WTC11 (cell line): ENCODE data around the gene RNGTT. TPM values are rescaled to one million over a fixed set of nuclear protein-coding genes. Genes with fewer than 3 reads are reported as not detected.

Experiments
- ATAC-seq: fragments of 200-7000 bp; cut with Tn5 transposase; 2 replicates; pipeline ENCODE4 v1.10.0; 2021; ENCODE audit warnings: mild to moderate bottlenecking, moderate library complexity
- CTCF ChIA-PET: fragments of 300-600 bp; sonication (Branson Sonifier 250); formaldehyde crosslinking; loops from one replicate; lab custom pipeline; 2021; ENCODE audit warnings: antibody characterized with exemption; lab: Charles Lee
- POLR2A ChIA-PET: fragments of 350-600 bp; sonication (Branson Sonifier 250); formaldehyde crosslinking; loops from one replicate; lab custom pipeline; 2021; ENCODE audit warnings: antibody characterized with exemption; lab: Charles Lee
- DNase-seq: peaks from one replicate; pipeline ENCODE4 v3.0.0; 2021; ENCODE audit warnings: low spot score
- H3K27ac Mint-ChIP-seq: 2 replicates; pipeline ENCODE4 v1.8.0; 2021; ENCODE audit warnings: mixed read lengths
- H3K27me3 Mint-ChIP-seq: 2 replicates; pipeline ENCODE4 v1.8.0; 2021; ENCODE audit warnings: low read depth, mild to moderate bottlenecking, moderate library complexity, mixed read lengths
- H3K36me3 Mint-ChIP-seq: 2 replicates; pipeline ENCODE4 v1.8.0; 2021; ENCODE audit warnings: mixed read lengths
- H3K4me1 Mint-ChIP-seq: 2 replicates; pipeline ENCODE4 v1.8.0; 2022; ENCODE audit warnings: mixed read lengths
- H3K4me3 Mint-ChIP-seq: 2 replicates; pipeline ENCODE4 v1.8.0; 2021; ENCODE audit warnings: mild to moderate bottlenecking, moderate library complexity, mixed read lengths
- H3K9me3 Mint-ChIP-seq: 2 replicates; pipeline ENCODE4 v1.8.0; 2021; ENCODE audit warnings: mixed read lengths
- ATF3 ChIP-seq: sonication (generic); formaldehyde crosslinking; conservative IDR thresholded peaks from 2 replicates; pipeline ENCODE4 v1.8.1; 2022; ENCODE audit warnings: mild to moderate bottlenecking, missing genetic modification reagents
- ATF6 ChIP-seq: sonication (generic); formaldehyde crosslinking; IDR thresholded peaks from 2 replicates; pipeline ENCODE4 v1.8.1; 2023; ENCODE audit warnings: mild to moderate bottlenecking, missing genetic modification reagents
- CREM ChIP-seq: sonication (generic); formaldehyde crosslinking; IDR thresholded peaks from 2 replicates; pipeline ENCODE4 v1.8.1; 2022; ENCODE audit warnings: mild to moderate bottlenecking, missing genetic modification reagents, moderate library complexity
- ESRRA ChIP-seq: sonication (generic); formaldehyde crosslinking; IDR thresholded peaks from 2 replicates; pipeline ENCODE4 v1.8.1; 2022; ENCODE audit warnings: mild to moderate bottlenecking, missing genetic modification reagents, borderline replicate concordance
- GABPB1 ChIP-seq: sonication (generic); formaldehyde crosslinking; IDR thresholded peaks from 2 replicates; pipeline ENCODE4 v1.8.1; 2023; ENCODE audit warnings: mild to moderate bottlenecking, missing genetic modification reagents
- HMGXB4 ChIP-seq: sonication (generic); formaldehyde crosslinking; IDR thresholded peaks from 2 replicates; pipeline ENCODE4 v1.8.1; 2023; ENCODE audit warnings: mild to moderate bottlenecking, moderate library complexity, missing genetic modification reagents
- MLX ChIP-seq: sonication (generic); formaldehyde crosslinking; IDR thresholded peaks from 2 replicates; pipeline ENCODE4 v1.8.1; 2023; ENCODE audit warnings: mild to moderate bottlenecking, missing genetic modification reagents, moderate library complexity
- TP53 ChIP-seq: sonication (generic); formaldehyde crosslinking; IDR thresholded peaks from 2 replicates; pipeline ENCODE4 v1.8.1; 2023; ENCODE audit warnings: mild to moderate bottlenecking, missing genetic modification reagents
- ZNF281 ChIP-seq: sonication (generic); formaldehyde crosslinking; IDR thresholded peaks from 2 replicates; pipeline ENCODE4 v1.8.0; 2023; ENCODE audit warnings: mild to moderate bottlenecking, missing genetic modification reagents
- ZNF671 ChIP-seq: fragments of 250-450 bp; sonication (Bioruptor Pico); IDR thresholded peaks from 2 replicates; pipeline ENCODE4 v1.8.0; 2021; ENCODE audit warnings: mild to moderate bottlenecking
- total RNA-seq: library from RNA; stranded (reverse); gene quantifications from 3 replicates; pipeline ENCODE4 v1.2.3, GENCODE V29; 2021
- TF ChIP-seq, protein P1 (sequence below): fragments of 250-450 bp; sonication (Bioruptor Pico); IDR thresholded peaks from 2 replicates; pipeline ENCODE4 v1.9.0; 2021; ENCODE audit warnings: moderate library complexity, mild to moderate bottlenecking, inconsistent platforms, borderline replicate concordance
- TF ChIP-seq, protein P2 (sequence below): sonication (generic); formaldehyde crosslinking; IDR thresholded peaks from 2 replicates; pipeline ENCODE4 v1.8.0; 2022; ENCODE audit warnings: missing genetic modification reagents
- TF ChIP-seq, protein P3 (sequence below): sonication (generic); formaldehyde crosslinking; IDR thresholded peaks from 2 replicates; pipeline ENCODE4 v1.8.1; 2022; ENCODE audit warnings: mild to moderate bottlenecking, moderate library complexity, missing genetic modification reagents
- TF ChIP-seq, protein P4 (sequence below): fragments of 250-450 bp; sonication (Bioruptor Pico); IDR thresholded peaks from 2 replicates; pipeline ENCODE4 v1.9.0; 2021; ENCODE audit warnings: mild to moderate bottlenecking
- TF ChIP-seq, protein P5 (sequence below): fragments of 250-450 bp; sonication (Bioruptor Pico); IDR thresholded peaks from 2 replicates; pipeline ENCODE4 v1.9.0; 2021; ENCODE audit warnings: mild to moderate bottlenecking

RNGTT gene
- total RNA-seq, 1 experiment from 2014 or later: 20.4 TPM

DNA sequence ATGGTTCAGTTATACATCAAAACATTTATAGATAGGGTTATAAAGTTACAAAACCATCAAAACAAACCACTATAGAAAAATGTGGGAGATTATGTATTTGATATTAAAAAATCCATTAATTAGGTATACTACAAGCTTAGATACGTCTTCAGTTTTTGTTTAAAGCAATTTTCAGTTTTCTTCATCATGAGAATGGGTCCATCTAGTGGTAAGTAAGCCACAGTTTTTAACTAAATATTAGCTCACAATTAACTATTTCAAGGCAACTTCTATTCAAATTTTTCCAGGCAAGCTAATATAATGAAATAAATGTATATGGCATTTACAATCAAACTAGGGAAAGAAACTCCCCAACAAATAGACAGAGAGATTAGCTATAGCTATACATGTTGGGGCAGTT is 44.4 kb downstream of the RNGTT start:
- H3K4me1 Mint-ChIP-seq: peaks cover 10% of the 10 kb centered on the region
- ATAC-seq (no peak), DNase-seq (no peak)
- peaks cover 17% of the 10 kb centered on the region for H3K9me3 Mint-ChIP-seq
- TF ChIP-seq ATF3 (CRISPR knock-in tag) (no peak), CREM (CRISPR knock-in tag) (no peak), MLX (CRISPR knock-in tag) (no peak)
- TF ChIP-seq, protein P1, sequence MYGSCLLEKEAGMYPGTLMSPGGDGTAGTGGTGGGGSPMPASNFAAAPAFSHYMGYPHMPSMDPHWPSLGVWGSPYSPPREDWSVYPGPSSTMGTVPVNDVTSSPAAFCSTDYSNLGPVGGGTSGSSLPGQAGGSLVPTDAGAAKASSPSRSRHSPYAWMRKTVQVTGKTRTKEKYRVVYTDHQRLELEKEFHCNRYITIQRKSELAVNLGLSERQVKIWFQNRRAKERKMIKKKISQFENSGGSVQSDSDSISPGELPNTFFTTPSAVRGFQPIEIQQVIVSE (CRISPR knock-in tag): no peak
- TF ChIP-seq, protein P2, sequence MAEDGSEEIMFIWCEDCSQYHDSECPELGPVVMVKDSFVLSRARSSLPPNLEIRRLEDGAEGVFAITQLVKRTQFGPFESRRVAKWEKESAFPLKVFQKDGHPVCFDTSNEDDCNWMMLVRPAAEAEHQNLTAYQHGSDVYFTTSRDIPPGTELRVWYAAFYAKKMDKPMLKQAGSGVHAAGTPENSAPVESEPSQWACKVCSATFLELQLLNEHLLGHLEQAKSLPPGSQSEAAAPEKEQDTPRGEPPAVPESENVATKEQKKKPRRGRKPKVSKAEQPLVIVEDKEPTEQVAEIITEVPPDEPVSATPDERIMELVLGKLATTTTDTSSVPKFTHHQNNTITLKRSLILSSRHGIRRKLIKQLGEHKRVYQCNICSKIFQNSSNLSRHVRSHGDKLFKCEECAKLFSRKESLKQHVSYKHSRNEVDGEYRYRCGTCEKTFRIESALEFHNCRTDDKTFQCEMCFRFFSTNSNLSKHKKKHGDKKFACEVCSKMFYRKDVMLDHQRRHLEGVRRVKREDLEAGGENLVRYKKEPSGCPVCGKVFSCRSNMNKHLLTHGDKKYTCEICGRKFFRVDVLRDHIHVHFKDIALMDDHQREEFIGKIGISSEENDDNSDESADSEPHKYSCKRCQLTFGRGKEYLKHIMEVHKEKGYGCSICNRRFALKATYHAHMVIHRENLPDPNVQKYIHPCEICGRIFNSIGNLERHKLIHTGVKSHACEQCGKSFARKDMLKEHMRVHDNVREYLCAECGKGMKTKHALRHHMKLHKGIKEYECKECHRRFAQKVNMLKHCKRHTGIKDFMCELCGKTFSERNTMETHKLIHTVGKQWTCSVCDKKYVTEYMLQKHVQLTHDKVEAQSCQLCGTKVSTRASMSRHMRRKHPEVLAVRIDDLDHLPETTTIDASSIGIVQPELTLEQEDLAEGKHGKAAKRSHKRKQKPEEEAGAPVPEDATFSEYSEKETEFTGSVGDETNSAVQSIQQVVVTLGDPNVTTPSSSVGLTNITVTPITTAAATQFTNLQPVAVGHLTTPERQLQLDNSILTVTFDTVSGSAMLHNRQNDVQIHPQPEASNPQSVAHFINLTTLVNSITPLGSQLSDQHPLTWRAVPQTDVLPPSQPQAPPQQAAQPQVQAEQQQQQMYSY: no peak
- H3K36me3 Mint-ChIP-seq: peaks cover 14% of the 10 kb centered on the region
- ChIA-PET CTCF (interaction anchor here (0.6 to 2.7 kb wide), 11 partner anchors 9 to 393 kb away, joined by 3 to 34 read pairs (median 5); no protein-coding TSS in a partner anchor), POLR2A (no interaction called here)
- H3K27ac Mint-ChIP-seq: no peak overlapping the region
- no peaks in the 10 kb centered on the region for H3K27me3 Mint-ChIP-seq
- no peak overlapping the region for H3K4me3 Mint-ChIP-seq

DNA sequence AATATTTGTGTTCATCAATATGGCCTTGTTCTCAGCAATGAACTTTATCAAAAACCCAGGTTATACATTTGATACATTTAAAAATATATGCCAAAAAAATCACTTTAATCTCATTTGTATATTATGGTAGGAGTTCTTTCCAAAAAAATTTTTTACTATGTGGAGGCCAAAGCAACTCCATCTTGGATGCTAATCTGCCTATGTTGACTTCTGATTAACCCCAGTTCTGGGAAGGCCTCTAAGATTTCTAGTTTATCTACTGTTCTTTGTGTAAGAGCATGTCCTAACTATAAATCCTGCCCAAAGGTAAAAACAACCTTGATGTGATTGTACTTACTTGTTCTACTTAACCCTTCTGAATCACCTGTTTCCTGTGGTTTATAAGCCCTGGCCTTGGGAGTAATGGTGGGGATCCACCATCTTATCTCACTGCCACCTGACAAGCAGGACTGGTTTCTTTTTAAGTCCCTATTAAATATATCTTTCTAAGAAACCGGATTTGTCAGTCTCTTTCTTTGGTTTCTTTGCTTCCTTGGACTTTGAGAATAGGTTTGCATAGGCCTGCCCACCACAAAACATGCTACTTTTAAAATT is 46.7 kb downstream of the RNGTT start:
- Mint-ChIP-seq H3K9me3 (peaks cover 6% of the 10 kb centered on the region), H3K27me3 (no peaks in the 10 kb centered on the region), H3K4me3 (no peak overlapping the region), H3K36me3 (no peaks in the 10 kb centered on the region), H3K27ac (no peak overlapping the region), H3K4me1 (peaks cover 26% of the 10 kb centered on the region)
- no peak for DNase-seq
- ChIA-PET POLR2A (no interaction called here), CTCF (interaction anchor here (2.7 kb wide), 1 partner anchor 18 kb away, joined by 34 read pairs; no protein-coding TSS in a partner anchor)
- ATAC-seq: no peak
- TF ChIP-seq, protein P3, sequence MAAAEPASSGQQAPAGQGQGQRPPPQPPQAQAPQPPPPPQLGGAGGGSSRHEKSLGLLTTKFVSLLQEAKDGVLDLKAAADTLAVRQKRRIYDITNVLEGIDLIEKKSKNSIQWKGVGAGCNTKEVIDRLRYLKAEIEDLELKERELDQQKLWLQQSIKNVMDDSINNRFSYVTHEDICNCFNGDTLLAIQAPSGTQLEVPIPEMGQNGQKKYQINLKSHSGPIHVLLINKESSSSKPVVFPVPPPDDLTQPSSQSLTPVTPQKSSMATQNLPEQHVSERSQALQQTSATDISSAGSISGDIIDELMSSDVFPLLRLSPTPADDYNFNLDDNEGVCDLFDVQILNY (CRISPR knock-in tag): no peak
- TF ChIP-seq ATF3 (CRISPR knock-in tag): no peak
- TF ChIP-seq ATF6 (CRISPR knock-in tag): no peak
- no peak for TF ChIP-seq GABPB1 (CRISPR knock-in tag)
- TF ChIP-seq ESRRA (CRISPR knock-in tag): no peak
- no peak for TF ChIP-seq HMGXB4 (CRISPR knock-in tag)
- TF ChIP-seq, protein P4, sequence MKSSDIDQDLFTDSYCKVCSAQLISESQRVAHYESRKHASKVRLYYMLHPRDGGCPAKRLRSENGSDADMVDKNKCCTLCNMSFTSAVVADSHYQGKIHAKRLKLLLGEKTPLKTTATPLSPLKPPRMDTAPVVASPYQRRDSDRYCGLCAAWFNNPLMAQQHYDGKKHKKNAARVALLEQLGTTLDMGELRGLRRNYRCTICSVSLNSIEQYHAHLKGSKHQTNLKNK: no peak
- no peak for TF ChIP-seq ZNF671 (CRISPR knock-in tag)
- TF ChIP-seq, protein P5, sequence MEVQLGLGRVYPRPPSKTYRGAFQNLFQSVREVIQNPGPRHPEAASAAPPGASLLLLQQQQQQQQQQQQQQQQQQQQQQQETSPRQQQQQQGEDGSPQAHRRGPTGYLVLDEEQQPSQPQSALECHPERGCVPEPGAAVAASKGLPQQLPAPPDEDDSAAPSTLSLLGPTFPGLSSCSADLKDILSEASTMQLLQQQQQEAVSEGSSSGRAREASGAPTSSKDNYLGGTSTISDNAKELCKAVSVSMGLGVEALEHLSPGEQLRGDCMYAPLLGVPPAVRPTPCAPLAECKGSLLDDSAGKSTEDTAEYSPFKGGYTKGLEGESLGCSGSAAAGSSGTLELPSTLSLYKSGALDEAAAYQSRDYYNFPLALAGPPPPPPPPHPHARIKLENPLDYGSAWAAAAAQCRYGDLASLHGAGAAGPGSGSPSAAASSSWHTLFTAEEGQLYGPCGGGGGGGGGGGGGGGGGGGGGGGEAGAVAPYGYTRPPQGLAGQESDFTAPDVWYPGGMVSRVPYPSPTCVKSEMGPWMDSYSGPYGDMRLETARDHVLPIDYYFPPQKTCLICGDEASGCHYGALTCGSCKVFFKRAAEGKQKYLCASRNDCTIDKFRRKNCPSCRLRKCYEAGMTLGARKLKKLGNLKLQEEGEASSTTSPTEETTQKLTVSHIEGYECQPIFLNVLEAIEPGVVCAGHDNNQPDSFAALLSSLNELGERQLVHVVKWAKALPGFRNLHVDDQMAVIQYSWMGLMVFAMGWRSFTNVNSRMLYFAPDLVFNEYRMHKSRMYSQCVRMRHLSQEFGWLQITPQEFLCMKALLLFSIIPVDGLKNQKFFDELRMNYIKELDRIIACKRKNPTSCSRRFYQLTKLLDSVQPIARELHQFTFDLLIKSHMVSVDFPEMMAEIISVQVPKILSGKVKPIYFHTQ (CRISPR knock-in tag): no peak
- TF ChIP-seq ZNF281 (CRISPR knock-in tag): no peak
- no peak for TF ChIP-seq TP53 (CRISPR knock-in tag)
